PFSK-1 (cell line): ENCODE measurements around the gene SHISAL1.

Experiments
- FOXP2 ChIP-seq: optimal IDR thresholded peaks from 2 replicates; pipeline ENCODE3; 2011; ENCODE audit warnings: borderline replicate concordance, control low read depth, inconsistent platforms; ENCODE audit not compliant: insufficient read depth; ENCODE audit errors: extremely low read length, extremely low read depth
- POLR2AphosphoS5 ChIP-seq: IDR thresholded peaks from 2 replicates; pipeline ENCODE4 v1.6.1; 2012; ENCODE audit warnings: low read depth, mild to moderate bottlenecking, control low read depth, low read length, moderate library complexity
- SIN3A ChIP-seq: IDR thresholded peaks from 2 replicates; pipeline ENCODE4 v1.6.1; 2012; ENCODE audit warnings: mild to moderate bottlenecking, low read length, moderate library complexity, borderline replicate concordance; ENCODE audit not compliant: insufficient read depth
- TAF1 ChIP-seq: IDR thresholded peaks from 2 replicates; pipeline ENCODE4 v1.6.1; 2012; ENCODE audit warnings: low read length, control low read depth, borderline replicate concordance; ENCODE audit not compliant: insufficient read depth
- TF ChIP-seq, protein P1 (sequence below), 2 experiments: IDR thresholded peaks; 2 replicates each; pipeline versions ENCODE4 v1.6.1 to v1.8.0; 2011 to 2012; ENCODE audit warnings: low read depth in 2 of 2, low read length in 2 of 2, control low read depth in 1 of 2, inconsistent platforms in 1 of 2, mild to moderate bottlenecking in 1 of 2, moderate library complexity in 1 of 2; ENCODE audit not compliant: insufficient read depth in 1 of 2

SHISAL1 gene

DNA sequence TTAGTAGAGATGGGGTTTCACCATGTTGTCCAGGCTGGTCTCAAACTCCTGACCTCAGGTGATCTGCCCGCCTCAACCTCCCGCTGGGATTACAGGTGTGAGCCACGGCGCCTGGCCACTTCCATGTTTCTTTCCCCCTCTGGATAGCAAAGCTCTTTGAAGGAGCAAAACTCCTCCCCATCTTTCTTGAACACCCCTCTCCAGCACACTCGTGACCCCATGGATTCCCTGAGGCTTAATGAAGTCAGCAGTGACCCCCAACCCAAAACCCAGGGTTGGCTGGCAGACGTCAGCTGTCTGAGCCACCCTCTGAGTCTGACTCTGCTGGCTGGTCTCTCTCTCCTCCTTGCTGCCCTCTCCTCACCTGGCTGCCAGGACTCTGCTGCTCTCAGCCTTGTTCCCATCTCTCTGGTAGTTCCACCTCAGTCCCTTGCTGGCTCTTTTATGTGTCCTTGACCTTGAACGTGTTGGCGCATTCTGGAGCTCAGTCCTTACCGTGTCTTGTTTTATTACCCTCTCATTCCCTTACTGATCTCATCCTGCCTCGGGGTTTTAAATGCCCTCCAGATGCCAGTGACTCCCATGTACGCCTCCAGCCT, 87.6 kb downstream of the SHISAL1 start:
- TF ChIP-seq POLR2AphosphoS5 (no peak), FOXP2 (no peak), SIN3A (no peak), TAF1 (no peak)
- TF ChIP-seq, protein P1, sequence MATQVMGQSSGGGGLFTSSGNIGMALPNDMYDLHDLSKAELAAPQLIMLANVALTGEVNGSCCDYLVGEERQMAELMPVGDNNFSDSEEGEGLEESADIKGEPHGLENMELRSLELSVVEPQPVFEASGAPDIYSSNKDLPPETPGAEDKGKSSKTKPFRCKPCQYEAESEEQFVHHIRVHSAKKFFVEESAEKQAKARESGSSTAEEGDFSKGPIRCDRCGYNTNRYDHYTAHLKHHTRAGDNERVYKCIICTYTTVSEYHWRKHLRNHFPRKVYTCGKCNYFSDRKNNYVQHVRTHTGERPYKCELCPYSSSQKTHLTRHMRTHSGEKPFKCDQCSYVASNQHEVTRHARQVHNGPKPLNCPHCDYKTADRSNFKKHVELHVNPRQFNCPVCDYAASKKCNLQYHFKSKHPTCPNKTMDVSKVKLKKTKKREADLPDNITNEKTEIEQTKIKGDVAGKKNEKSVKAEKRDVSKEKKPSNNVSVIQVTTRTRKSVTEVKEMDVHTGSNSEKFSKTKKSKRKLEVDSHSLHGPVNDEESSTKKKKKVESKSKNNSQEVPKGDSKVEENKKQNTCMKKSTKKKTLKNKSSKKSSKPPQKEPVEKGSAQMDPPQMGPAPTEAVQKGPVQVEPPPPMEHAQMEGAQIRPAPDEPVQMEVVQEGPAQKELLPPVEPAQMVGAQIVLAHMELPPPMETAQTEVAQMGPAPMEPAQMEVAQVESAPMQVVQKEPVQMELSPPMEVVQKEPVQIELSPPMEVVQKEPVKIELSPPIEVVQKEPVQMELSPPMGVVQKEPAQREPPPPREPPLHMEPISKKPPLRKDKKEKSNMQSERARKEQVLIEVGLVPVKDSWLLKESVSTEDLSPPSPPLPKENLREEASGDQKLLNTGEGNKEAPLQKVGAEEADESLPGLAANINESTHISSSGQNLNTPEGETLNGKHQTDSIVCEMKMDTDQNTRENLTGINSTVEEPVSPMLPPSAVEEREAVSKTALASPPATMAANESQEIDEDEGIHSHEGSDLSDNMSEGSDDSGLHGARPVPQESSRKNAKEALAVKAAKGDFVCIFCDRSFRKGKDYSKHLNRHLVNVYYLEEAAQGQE (IDR thresholded peaks at IDR 0.05; ENCODE audit: insufficient read depth in 1 of 2, low read depth in 2 of 2, low read length in 2 of 2), result no peak

DNA sequence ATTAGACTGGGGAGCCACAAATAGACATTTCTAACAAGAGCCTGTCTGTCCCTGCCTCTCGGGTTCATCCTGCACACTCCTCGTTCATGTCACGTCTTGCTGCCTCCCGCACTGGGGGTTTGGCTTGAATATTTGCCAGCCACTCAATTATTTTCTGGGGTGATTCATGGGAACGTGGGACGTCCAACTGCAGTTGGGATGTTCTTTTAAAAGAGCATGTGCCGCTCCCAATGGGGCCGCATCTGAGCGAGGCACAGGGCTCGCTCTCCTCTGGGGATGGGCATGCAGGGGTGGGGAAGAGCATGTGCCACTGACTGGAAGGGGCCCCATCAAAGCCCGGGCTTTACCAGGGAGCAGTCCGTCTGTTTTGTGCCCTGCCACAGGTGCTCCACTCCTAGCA, 88.6 kb downstream of the SHISAL1 start:
- TF ChIP-seq SIN3A (no peak), FOXP2 (no peak), TAF1 (no peak), POLR2AphosphoS5 (no peak)
- TF ChIP-seq, protein P1 (IDR thresholded peaks at IDR 0.05; ENCODE audit: insufficient read depth in 1 of 2, low read depth in 2 of 2, low read length in 2 of 2), result no peak

DNA sequence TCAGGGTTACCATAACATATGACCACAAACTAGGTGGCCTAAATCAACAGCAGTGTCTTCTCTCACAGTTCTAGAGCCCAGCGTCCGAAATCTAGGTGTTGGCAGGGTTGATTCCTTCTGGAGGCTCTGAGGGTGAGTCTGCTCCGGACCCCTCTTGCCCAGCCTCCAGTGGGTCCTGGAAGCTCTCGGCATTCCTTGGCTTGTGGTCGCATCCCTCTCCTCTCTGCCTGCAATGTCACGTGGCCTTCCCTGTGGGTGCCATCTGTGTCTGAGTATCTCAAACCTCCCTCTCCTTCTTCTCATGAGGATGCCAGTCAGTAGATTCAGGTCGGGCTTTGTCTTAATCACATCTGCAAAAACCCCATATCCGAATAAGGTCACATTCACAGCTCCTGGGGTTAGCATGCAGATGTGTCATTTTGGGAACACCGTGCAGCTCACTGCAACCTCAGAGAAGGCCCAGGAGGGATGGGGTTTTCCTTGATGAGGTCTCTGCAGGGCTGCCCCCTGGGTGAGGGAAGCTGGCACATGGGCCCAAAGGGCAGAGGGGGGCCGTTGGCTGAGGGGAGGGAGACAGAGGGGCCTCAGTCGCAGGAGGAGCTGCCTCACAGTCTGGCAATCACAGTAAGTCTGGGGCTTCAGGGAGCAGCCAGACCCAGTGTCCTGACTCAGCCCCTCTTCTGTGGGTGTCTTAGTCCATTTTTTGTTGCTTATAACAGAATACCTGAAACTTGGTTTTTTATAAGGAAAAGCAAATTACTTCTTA, 90.9 kb downstream of the SHISAL1 start:
- no peak for TF ChIP-seq FOXP2
- TF ChIP-seq, protein P1 (IDR thresholded peaks at IDR 0.05; ENCODE audit: insufficient read depth in 1 of 2, low read depth in 2 of 2, low read length in 2 of 2), result no peak
- no peak for TF ChIP-seq SIN3A
- no peak for TF ChIP-seq TAF1
- no peak for TF ChIP-seq POLR2AphosphoS5

DNA sequence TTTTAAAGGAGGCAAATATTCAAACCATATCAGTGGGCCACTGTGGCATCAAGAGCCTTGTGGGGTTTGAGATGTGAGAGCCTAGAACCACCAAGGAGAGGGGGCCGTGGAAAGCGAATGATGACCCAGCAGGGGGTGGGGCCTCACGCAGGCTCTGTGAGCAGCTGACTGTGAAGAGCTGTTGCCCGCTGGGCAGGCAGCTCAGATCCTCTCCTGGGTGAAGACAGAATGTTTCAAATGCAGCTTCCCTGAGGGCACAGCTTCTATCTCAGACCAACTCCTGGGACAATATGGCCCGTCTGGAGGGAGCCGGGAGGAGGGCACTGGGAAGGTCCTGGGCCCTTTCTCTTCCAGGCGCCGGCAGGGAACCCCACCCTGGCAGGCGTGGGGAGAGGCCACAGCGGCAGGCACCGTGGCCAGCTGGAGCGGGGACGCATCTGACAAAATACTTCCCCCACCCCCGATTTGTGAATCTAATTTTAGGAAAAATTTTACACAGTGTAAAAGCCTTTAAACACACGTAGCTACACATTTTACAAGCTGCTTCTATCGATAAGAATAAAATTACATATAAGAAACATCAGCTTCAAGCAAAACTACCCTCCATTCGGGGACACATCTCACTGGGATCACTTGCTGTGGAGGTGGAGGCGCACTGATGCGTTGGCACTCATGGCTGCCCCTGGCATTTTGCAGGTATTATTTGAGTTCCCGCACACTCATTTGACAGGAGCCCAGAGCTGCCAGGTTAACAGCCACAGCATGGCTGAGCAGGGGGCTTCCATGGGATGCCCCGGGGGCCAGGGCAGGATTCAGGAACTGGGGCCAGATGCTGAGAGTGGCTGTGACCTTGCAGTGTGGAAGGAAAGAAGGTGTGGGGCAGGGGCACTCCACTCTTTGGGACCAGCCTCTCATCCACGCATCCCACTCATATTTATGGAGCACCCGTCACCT, 91.7 kb downstream of the SHISAL1 start:
- TF ChIP-seq FOXP2 (no peak), TAF1 (no peak), POLR2AphosphoS5 (no peak), SIN3A (no peak)
- TF ChIP-seq, protein P1 (IDR thresholded peaks at IDR 0.05; ENCODE audit: insufficient read depth in 1 of 2, low read depth in 2 of 2, low read length in 2 of 2), result no peak
